HG03039 (cell line): ENCODE measurements around the gene CAMTA1.

Source experiments
- ATAC-seq: cut with Tn5 transposase; IDR thresholded peaks from one replicate; pipeline ENCODE4 v1.9.1; 2021; ENCODE audit warnings: mild to moderate bottlenecking, moderate library complexity; ENCODE audit not compliant: unreplicated experiment

Gene CAMTA1

GRCh38 chr1:6969762-6970161, 184.5 kb downstream of the CAMTA1 start:
- no peak for ATAC-seq

GRCh38 chr1:6970221-6970620, 185.0 kb downstream of the CAMTA1 start:
- no peak for ATAC-seq

GRCh38 chr1:6971048-6971447, 185.8 kb downstream of the CAMTA1 start:
- ATAC-seq: no peak

GRCh38 chr1:6971699-6972098, 186.4 kb downstream of the CAMTA1 start:
- ATAC-seq: no peak

- no peak for ATAC-seq
These were observed 187.1 kb downstream of the CAMTA1 start for GRCh38 chr1:6972399-6972798.

GRCh38 chr1:6975331-6976043, 190.2 kb downstream of the CAMTA1 start:
- ATAC-seq: no peak

- ATAC-seq: no peak
These were observed 190.8 kb downstream of the CAMTA1 start for GRCh38 chr1:6976044-6976375.

GRCh38 chr1:6979003-6979613, 193.9 kb downstream of the CAMTA1 start:
- ATAC-seq: no peak

GRCh38 chr1:6981595-6981994, 196.3 kb downstream of the CAMTA1 start:
- no peak for ATAC-seq

GRCh38 chr1:6982443-6982842, 197.2 kb downstream of the CAMTA1 start:
- ATAC-seq: no peak

- ATAC-seq: no peak
These were observed 197.6 kb downstream of the CAMTA1 start for GRCh38 chr1:6982860-6983259.

GRCh38 chr1:6984536-6984935, 199.3 kb downstream of the CAMTA1 start:
- ATAC-seq: no peak

GRCh38 chr1:6984986-6985385, 199.7 kb downstream of the CAMTA1 start:
- ATAC-seq: no peak

GRCh38 chr1:6985549-6986276, 200.5 kb downstream of the CAMTA1 start:
- ATAC-seq: no peak

- no peak for ATAC-seq
These were observed 201.0 kb downstream of the CAMTA1 start for GRCh38 chr1:6986281-6986680.

- ATAC-seq: no peak
These were observed 202.7 kb downstream of the CAMTA1 start for GRCh38 chr1:6987940-6988339.

- no peak for ATAC-seq
These were observed 203.5 kb downstream of the CAMTA1 start for GRCh38 chr1:6988796-6989195.

GRCh38 chr1:6989212-6990159, 204.2 kb downstream of the CAMTA1 start:
- ATAC-seq: no peak

GRCh38 chr1:6991266-6991665, 206.0 kb downstream of the CAMTA1 start:
- ATAC-seq: no peak

- ATAC-seq: no peak
These were observed 210.5 kb downstream of the CAMTA1 start for GRCh38 chr1:6995789-6996188.

- ATAC-seq: no peak
These were observed 211.1 kb downstream of the CAMTA1 start for GRCh38 chr1:6996371-6996770.
